Thoracic aorta (tissue), 2 donors: ENCODE results near the gene FAM184A. TPM values are rescaled to one million over a fixed set of nuclear protein-coding genes. Genes with fewer than 3 reads are reported as not detected.

ENCODE experiments used
- ATAC-seq: fragments of 150-250 bp; one replicate; pipeline ENCODE4 v1.8.0; 2017; ENCODE audit warnings: low read depth; ENCODE audit not compliant: insufficient number of reproducible peaks, low FRiP score
- DNase-seq: peaks from one replicate; pipeline ENCODE4 v3.0.0-alpha.2; 2020; ENCODE audit warnings: low spot score
- H3K27ac ChIP-seq, 2 donors: fragments of 200-600 bp; sonication (generic); 1 replicate in 1 of 2; 2 replicates in 1 of 2; pipeline ENCODE4 v1.5.1; 2016; ENCODE audit warnings: mild to moderate bottlenecking in 2 of 2, moderate library complexity in 2 of 2
- H3K27me3 ChIP-seq: fragments of 200-600 bp; sonication (generic); replicated peaks from 2 replicates; pipeline ENCODE4 v1.6.0; 2016; ENCODE audit warnings: mild to moderate bottlenecking; ENCODE audit not compliant: insufficient read depth
- H3K36me3 ChIP-seq: fragments of 200-600 bp; sonication (generic); one replicate; pipeline ENCODE4 v1.5.1; 2016
- H3K4me1 ChIP-seq, 2 donors: fragments of 200-600 bp; sonication (generic); 1 replicate in 1 of 2; 2 replicates in 1 of 2; pipeline versions ENCODE4 v1.5.1 to v1.6.0; 2016; ENCODE audit warnings: low read depth in 2 of 2, mild to moderate bottlenecking in 1 of 2; ENCODE audit not compliant: control insufficient read depth in 1 of 2
- H3K4me3 ChIP-seq: fragments of 200-600 bp; sonication (generic); 2 replicates; pipeline ENCODE4 v1.5.1; 2016; ENCODE audit warnings: mild to moderate bottlenecking
- H3K9me3 ChIP-seq: fragments of 200-600 bp; sonication (generic); 2 replicates; pipeline ENCODE4 v1.5.1; 2016
- CTCF ChIP-seq: fragments of 200-600 bp; sonication (generic); IDR thresholded peaks from one replicate; pipeline ENCODE4 v1.5.1; 2019; ENCODE audit warnings: antibody characterized with exemption
- total RNA-seq, 2 donors: library from RNA; depleted of rRNA; stranded (reverse); fragments of >200 nt; gene quantifications; one replicate each; pipeline versions ENCODE4 v1.1.0 to v1.2.3, GENCODE V29; 2016

FAM184A gene
- total RNA-seq, 2 donors from 2014 or later = 0.54 to 7.5 TPM

DNA sequence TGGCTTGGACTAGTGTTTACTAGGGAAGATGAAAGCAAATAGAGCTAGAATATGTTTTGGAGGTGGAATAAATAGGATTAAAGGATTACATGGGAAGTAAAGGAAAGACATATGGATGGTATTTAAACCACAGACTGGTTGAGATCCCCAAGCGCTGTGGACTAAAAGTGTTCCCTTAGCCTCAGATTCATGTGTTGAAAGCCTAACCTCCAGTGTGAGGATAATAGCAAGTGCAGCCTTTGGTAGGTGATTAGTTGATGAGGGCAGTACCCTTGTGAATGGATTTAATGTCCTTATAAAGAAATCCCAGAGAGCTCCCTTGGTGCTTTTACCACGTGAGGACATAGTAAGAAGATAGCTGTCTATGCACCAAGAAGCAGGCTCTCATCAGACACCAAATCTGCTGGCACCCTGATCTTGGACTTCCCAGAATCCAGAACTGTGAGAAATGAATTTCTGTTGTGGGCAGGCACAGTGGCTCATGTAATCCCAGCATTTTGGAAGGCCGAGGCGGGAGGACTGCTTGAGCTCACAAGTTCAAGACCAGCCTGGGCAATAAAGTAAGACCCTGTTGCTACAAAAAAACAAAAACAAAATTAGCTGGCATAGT lies 86.2 kb downstream of the FAM184A start:
- no peak for DNase-seq
- Histone ChIP-seq H3K4me1 (peaks cover 0 to 4% of the 10 kb centered on the region in 2 donors), H3K4me3 (no peak overlapping the region), H3K9me3 (no peaks in the 10 kb centered on the region), H3K27me3 (no peaks in the 10 kb centered on the region), H3K27ac (no peak overlapping the region), H3K36me3 (no peaks in the 10 kb centered on the region)
- ATAC-seq = no peak
- TF ChIP-seq CTCF = no peak

GRCh38 chr6:118986312-118986711 lies 92.2 kb downstream of the FAM184A start:
- no peak for TF ChIP-seq CTCF
- ATAC-seq (no peak), DNase-seq (no peak)
- Histone ChIP-seq H3K4me1 (no peaks in the 10 kb centered on the region), H3K27me3 (no peaks in the 10 kb centered on the region), H3K36me3 (no peaks in the 10 kb centered on the region), H3K9me3 (no peaks in the 10 kb centered on the region), H3K27ac (no peak overlapping the region), H3K4me3 (no peak overlapping the region)

GRCh38 chr6:118985123-118985830 lies 93.2 kb downstream of the FAM184A start:
- no peak for DNase-seq
- Histone ChIP-seq H3K36me3 (no peaks in the 10 kb centered on the region), H3K27ac (no peak overlapping the region), H3K27me3 (no peaks in the 10 kb centered on the region), H3K9me3 (no peaks in the 10 kb centered on the region), H3K4me1 (no peaks in the 10 kb centered on the region), H3K4me3 (no peak overlapping the region)
- no peak for ATAC-seq
- TF ChIP-seq CTCF = no peak

DNA sequence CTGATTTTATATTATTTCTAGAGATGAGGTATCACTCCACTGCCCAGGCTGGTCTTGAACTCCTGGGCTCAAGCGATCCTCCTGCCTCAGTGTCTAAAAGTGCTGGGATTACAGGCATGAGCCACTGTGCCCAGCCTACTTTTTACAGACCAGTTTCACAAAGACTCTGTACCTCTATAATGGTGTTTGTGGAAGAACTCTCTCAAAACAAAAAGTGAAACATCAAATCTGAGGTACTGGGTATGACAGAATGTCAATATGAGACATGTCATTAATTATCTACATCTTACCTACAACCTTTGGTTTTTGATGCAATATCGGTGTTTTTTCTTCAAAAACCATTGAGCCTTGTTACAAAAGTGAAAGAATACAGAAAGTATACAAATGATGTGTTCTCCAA lies 94.1 kb downstream of the FAM184A start:
- no peak for TF ChIP-seq CTCF
- Histone ChIP-seq H3K9me3 (no peaks in the 10 kb centered on the region), H3K27ac (no peak overlapping the region), H3K27me3 (no peaks in the 10 kb centered on the region), H3K4me1 (no peaks in the 10 kb centered on the region), H3K36me3 (no peaks in the 10 kb centered on the region), H3K4me3 (no peak overlapping the region)
- DNase-seq (no peak), ATAC-seq (no peak)

DNA sequence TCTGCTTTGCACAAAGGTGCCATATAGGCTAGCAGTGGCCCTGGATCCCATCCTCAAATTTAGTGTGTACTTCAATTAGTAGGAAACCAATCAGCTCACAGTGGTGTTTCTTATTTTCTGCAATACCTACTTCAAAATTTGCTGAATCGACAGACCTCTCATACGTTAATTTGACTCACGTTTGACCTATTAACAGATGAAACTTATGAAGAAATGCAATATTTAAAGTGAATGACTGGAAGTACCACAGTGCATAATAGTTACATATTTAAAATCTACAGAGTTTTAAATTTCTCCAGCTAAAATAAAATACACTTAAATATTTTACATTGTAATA lies 95.9 kb downstream of the FAM184A start:
- ATAC-seq = no peak
- H3K4me3 ChIP-seq = no peak overlapping the region

More for the DNA sequence above, 95.9 kb downstream of the FAM184A start:
- no peak for TF ChIP-seq CTCF
- H3K9me3 ChIP-seq = no peaks in the 10 kb centered on the region
- peaks cover 4% of the 10 kb centered on the region for H3K36me3 ChIP-seq
- no peak overlapping the region for H3K27ac ChIP-seq
- H3K4me1 ChIP-seq = no peaks in the 10 kb centered on the region
- no peak for DNase-seq
- H3K27me3 ChIP-seq = no peaks in the 10 kb centered on the region
